Coronary artery (tissue), 2 donors: ENCODE measurements around the gene TP53BP2.

Experiments used
- DNase-seq: peaks from one replicate; pipeline ENCODE4 v3.0.0-alpha.2; 2017; ENCODE audit warnings: low spot score
- H3K27ac ChIP-seq, 2 donors: fragments of 200-600 bp; sonication (generic); one replicate each; pipeline ENCODE4 v1.5.1; 2016 to 2019
- H3K4me3 ChIP-seq: fragments of 200-600 bp; sonication (generic); 2 replicates; pipeline ENCODE4 v1.5.1; 2016; ENCODE audit warnings: mild to moderate bottlenecking, moderate library complexity
- CTCF ChIP-seq: fragments of 200-600 bp; sonication (generic); IDR thresholded peaks from one replicate; pipeline ENCODE4 v1.5.1; 2019; ENCODE audit warnings: antibody characterized with exemption

Gene TP53BP2

GRCh38 chr1:223755992-223756775 lies 89.6 kb downstream of the TP53BP2 start:
- TF ChIP-seq CTCF = no peak
- no peak for DNase-seq
- no peak overlapping the region for H3K27ac ChIP-seq

GRCh38 chr1:223755432-223755792 lies 90.3 kb downstream of the TP53BP2 start:
- DNase-seq = no peak
- no peak overlapping the region for H3K27ac ChIP-seq
- no peak for TF ChIP-seq CTCF
- H3K4me3 ChIP-seq = no peak overlapping the region

More at GRCh38 chr1:223755992-223756775, 89.6 kb downstream of the TP53BP2 start:
- H3K4me3 ChIP-seq = no peak overlapping the region

- Histone ChIP-seq H3K4me3 (no peak overlapping the region), H3K27ac (no peak overlapping the region)
- no peak for TF ChIP-seq CTCF
- DNase-seq = no peak
Observed at GRCh38 chr1:223754681-223755431, 90.9 kb downstream of the TP53BP2 start.

GRCh38 chr1:223752721-223753515 lies 92.8 kb downstream of the TP53BP2 start:
- no peak for DNase-seq
- Histone ChIP-seq H3K4me3 (no peak overlapping the region), H3K27ac (no peak overlapping the region)
- TF ChIP-seq CTCF = no peak

- TF ChIP-seq CTCF = no peak
- H3K4me3 ChIP-seq = no peak overlapping the region
- H3K27ac ChIP-seq = no peak overlapping the region
- no peak for DNase-seq
Observed at GRCh38 chr1:223751696-223752095, 94.1 kb downstream of the TP53BP2 start.

- no peak for DNase-seq
- no peak for TF ChIP-seq CTCF
- Histone ChIP-seq H3K4me3 (no peak overlapping the region), H3K27ac (no peak overlapping the region)
Observed at GRCh38 chr1:223750730-223751570, 94.8 kb downstream of the TP53BP2 start.
